Mesodermal cell (in vitro differentiated cells): Measurements from ENCODE around the gene SLC23A1.

Experiments
- H3K27ac ChIP-seq: 2 replicates; pipeline ENCODE4 v1.7.0; 2013; ENCODE audit warnings: mild to moderate bottlenecking, low read depth, low read length, moderate library complexity; ENCODE audit not compliant: severe bottlenecking
- H3K36me3 ChIP-seq: 2 replicates; pipeline ENCODE4 v1.7.1; 2013; ENCODE audit warnings: mild to moderate bottlenecking, low read length, moderate library complexity; ENCODE audit not compliant: control insufficient read depth, insufficient read depth
- H3K4me1 ChIP-seq: one replicate; pipeline ENCODE4 v1.7.1; 2013; ENCODE audit warnings: mild to moderate bottlenecking, low read length; ENCODE audit not compliant: insufficient read depth, control insufficient read depth, poor library complexity, severe bottlenecking
- H3K4me3 ChIP-seq: 2 replicates; pipeline ENCODE4 v1.7.0; 2013; ENCODE audit warnings: low read length, control low read depth, mild to moderate bottlenecking; ENCODE audit not compliant: insufficient read depth, poor library complexity, severe bottlenecking; ENCODE audit errors: extremely low read depth
- H3K9me3 ChIP-seq: 2 replicates; pipeline ENCODE4 v1.7.1; 2013; ENCODE audit warnings: mild to moderate bottlenecking, low read length, moderate library complexity; ENCODE audit not compliant: control insufficient read depth
- whole genome bisulfite sequencing, 2 experiments: methylation state at CpG; one replicate each; pipeline ENCODE4 v1.1.5; 2013; ENCODE audit warnings: missing lambda C conversion rate in 2 of 2; ENCODE audit not compliant: insufficient coverage in 2 of 2; 5-methylcytosine and 5-hydroxymethylcytosine counted together

Gene SLC23A1

GRCh38 chr5:139406963-139407362, 23.9 kb upstream of the SLC23A1 start:
- Histone ChIP-seq H3K36me3 (no peaks in the 10 kb centered on the region), H3K27ac (no peak overlapping the region), H3K4me3 (no peak overlapping the region), H3K4me1 (peaks cover 6% of the 10 kb centered on the region), H3K9me3 (no peaks in the 10 kb centered on the region)
- WGBS, 2 experiments: 92 to 100% methylated on average over 2 of the region's 2 CpGs

DNA sequence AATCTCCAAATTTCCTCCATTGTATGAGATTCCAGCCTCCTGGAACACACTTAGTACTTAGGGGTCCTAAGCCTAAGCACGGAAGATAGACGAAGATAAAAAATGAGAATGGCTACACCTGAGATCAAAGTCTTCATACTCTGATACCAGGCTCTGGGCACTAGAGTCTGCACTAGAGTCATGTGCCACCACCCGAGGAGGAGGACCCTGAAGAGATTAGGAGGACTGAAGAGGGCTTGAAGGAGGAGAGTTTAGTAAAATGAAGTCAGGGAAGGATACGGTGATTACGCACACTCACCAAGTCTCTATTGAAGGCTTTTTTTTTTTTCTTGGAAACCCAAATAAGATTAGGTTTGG, 21.4 kb upstream of the SLC23A1 start:
- Histone ChIP-seq H3K36me3 (peaks cover 15% of the 10 kb centered on the region), H3K9me3 (no peaks in the 10 kb centered on the region), H3K4me3 (peak overlapping the region; percentile 52), H3K27ac (peak overlapping the region; percentile 98), H3K4me1 (peaks cover 6% of the 10 kb centered on the region)
- WGBS, 2 experiments: 77 to 100% methylated on average over 4 to 5 of the region's 5 CpGs

DNA sequence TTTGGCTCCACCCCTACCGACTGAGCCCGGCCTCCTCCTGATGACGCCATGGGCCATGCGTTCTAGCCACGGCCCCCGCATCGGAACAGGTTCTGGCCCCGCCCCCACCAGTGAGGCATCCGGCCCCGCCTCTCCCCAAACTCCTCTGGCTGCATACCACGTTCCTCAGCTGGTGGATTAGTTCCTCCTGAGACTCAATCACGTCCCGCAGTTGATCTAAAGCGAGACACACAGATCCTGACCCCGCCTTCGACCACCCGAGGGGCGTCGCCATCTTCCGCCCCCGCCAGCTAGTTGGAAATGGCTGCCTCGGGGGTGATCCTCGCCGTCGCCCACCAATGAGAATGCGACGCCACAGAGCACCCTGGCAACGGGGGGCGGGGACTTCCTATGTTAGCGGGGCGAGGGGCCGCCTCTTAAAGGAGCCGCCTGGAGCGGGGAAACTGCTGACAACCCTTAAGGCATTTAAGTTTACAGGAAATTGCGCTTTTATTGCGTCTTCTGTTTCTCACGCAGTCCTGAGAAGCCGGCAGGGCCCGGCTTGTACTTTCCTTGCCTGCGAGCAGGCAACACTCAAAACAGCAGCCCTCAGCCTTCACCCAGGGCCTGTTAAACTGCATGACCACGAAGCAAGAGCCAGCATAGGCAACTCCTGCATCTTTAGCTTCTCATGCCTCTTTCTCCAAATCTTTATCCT, 20.8 kb upstream of the SLC23A1 start, which contains the start of gene SPATA24:
Gene SPATA24 (minus strand): TSS at position 303 of the 697 bp plus-strand sequence. CDS start 29 bp downstream, at position 274.
- 1 to 2% methylated on average over 38 to 40 of the region's 41 CpGs for WGBS, 2 experiments

GRCh38 chr5:139403418-139403786, 20.3 kb upstream of the SLC23A1 start:
- H3K36me3 ChIP-seq: peaks cover 15% of the 10 kb centered on the region
- H3K27ac ChIP-seq: peak overlapping the region; percentile 98
- H3K4me1 ChIP-seq: peaks cover 6% of the 10 kb centered on the region
- no peaks in the 10 kb centered on the region for H3K9me3 ChIP-seq
- H3K4me3 ChIP-seq: peak overlapping the region; percentile 52
- WGBS, 2 experiments: 40 to 53% methylated on average over 6 to 7 of the region's 7 CpGs

More for the DNA sequence above, 20.8 kb upstream of the SLC23A1 start, which contains the start of gene SPATA24:
- H3K9me3 ChIP-seq: no peaks in the 10 kb centered on the region
- H3K4me1 ChIP-seq: peaks cover 6% of the 10 kb centered on the region
- peaks cover 15% of the 10 kb centered on the region for H3K36me3 ChIP-seq
- peak within 1 kb of the TSS; percentile 98 for H3K27ac ChIP-seq
- peak within 1 kb of the TSS; percentile 52 for H3K4me3 ChIP-seq

GRCh38 chr5:139402561-139403158, 19.6 kb upstream of the SLC23A1 start:
- peak overlapping the region; percentile 52 for H3K4me3 ChIP-seq

DNA sequence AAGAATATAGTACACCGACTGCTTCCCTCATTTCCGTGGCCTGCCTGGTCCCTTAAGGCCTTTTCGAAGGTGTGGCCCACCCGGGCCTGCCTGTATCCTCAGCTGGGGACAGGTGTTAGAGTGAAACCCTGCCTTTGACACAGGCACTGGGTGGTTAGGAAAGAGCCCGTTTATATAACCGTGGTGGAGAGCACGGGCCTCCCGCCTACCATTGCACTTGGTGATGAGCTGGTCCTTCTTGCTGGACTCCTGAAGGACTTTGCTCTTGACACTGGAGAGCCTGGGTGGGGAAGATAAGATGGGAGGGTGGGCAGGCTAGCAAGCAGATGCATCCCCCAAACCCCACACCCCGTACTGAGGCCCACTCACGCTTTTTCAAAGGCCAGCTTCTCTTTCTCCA, 18.4 kb upstream of the SLC23A1 start:
- Histone ChIP-seq H3K36me3 (peaks cover 15% of the 10 kb centered on the region), H3K27ac (no peak overlapping the region), H3K4me3 (no peak overlapping the region), H3K4me1 (peaks cover 6% of the 10 kb centered on the region), H3K9me3 (no peaks in the 10 kb centered on the region)
- 92 to 99% methylated on average over 5 to 10 of the region's 10 CpGs for WGBS, 2 experiments

More at GRCh38 chr5:139402561-139403158, 19.6 kb upstream of the SLC23A1 start:
- Histone ChIP-seq H3K4me1 (peaks cover 6% of the 10 kb centered on the region), H3K36me3 (peaks cover 15% of the 10 kb centered on the region), H3K9me3 (no peaks in the 10 kb centered on the region), H3K27ac (peak overlapping the region; percentile 98)
- WGBS, 2 experiments: 74 to 82% methylated on average over 4 to 6 of the region's 7 CpGs

DNA sequence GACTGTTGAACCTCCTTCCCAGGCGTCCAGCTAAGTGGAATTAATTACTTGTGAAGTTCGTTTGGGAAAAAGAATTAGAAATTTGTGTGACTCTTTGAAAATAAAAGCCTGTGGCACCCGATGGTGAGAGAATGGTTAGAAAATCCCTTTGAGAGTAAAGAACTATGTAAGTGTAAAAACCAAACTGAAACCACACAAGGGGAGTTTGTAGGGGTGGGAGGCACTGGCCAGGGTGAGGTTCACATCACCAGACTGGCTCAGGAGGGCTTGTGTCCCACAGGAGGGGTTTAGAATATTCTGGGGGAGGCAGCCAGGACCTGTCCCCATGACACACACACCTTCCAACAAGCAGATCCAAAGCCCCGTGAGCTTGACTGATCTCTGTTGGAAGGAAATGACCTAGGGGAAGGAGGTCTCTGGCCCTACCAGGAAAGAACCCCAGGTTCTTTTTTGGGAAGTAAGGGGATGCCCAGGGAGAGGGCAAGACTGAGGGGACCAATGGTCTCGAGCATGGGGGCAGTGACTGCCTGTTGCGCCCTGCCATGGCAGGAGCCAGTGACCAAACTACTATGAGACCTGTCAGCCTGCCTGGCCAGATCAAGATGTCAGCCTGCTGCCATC, 16.5 kb upstream of the SLC23A1 start:
- Histone ChIP-seq H3K4me1 (peaks cover 5% of the 10 kb centered on the region), H3K36me3 (peaks cover 17% of the 10 kb centered on the region), H3K4me3 (no peak overlapping the region), H3K9me3 (no peaks in the 10 kb centered on the region), H3K27ac (no peak overlapping the region)
- 91 to 94% methylated on average over 5 of the region's 6 CpGs for WGBS, 2 experiments

GRCh38 chr5:139397921-139398320, 14.8 kb upstream of the SLC23A1 start:
- Histone ChIP-seq H3K36me3 (peaks cover 17% of the 10 kb centered on the region), H3K27ac (no peak overlapping the region), H3K4me1 (no peaks in the 10 kb centered on the region), H3K4me3 (no peak overlapping the region), H3K9me3 (no peaks in the 10 kb centered on the region)
- 89 to 95% methylated on average over 4 to 5 of the region's 6 CpGs for WGBS, 2 experiments

DNA sequence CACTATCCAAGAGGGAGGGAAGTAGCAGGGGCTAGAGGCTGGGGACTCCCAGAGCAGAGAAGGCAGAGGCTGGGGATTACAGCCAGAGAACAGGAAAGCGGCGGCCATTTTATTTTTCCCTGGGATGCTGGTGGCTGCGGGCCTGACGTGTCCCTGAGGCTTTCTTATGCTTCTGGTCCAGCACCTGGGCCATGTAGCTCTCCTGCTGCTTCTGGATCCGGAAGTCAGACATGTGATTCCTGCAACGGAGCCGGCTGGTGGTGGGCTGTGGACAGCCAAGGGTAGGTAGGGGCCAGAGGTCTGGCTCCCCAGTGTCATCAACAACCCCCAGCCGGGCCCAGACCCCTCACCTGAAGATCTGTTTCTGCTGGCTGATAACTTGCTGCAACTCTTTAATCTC, 13.6 kb upstream of the SLC23A1 start:
- no peak overlapping the region for H3K27ac ChIP-seq
- 85 to 92% methylated on average over 5 to 7 of the region's 8 CpGs for WGBS, 2 experiments
- peaks cover 17% of the 10 kb centered on the region for H3K36me3 ChIP-seq
- no peaks in the 10 kb centered on the region for H3K4me1 ChIP-seq
- H3K9me3 ChIP-seq: no peaks in the 10 kb centered on the region
- H3K4me3 ChIP-seq: no peak overlapping the region

DNA sequence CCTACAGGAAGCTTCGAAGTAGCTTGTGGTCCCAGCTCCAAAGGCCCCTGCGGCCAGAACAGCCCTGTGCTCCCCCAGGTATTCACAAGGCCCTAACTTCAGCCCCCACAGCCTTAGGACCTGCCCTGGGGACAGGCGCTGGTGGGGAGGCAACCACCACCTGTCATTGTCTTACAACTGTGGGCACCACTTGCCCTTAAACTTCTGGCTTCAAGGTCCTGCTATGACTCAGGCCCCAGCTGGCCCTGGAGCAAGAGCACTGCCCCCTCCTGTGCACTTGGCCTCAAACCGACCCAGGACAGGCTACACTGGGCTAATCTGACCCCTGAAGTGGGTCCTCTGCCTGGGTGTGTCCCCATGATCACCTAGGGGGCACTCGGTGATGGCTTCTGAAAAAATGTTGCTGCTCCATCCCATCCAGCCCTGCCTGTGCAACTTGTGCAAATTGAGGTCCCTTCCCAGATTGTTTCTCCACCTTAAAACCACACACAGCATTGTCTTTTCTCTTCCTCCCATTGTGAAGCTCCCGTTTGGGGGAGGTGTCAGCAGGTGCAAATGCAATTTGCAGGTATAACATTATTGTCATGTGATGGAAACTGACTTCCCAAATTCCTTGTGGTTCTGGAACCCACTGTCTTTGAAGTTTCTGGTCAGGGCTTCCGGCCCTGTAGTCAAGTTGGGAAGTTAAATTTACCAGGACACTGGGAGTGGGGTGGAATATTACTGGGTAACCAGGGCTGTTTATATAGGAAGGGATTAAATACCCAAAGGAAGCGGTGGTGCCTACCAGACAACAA, 12.9 kb upstream of the SLC23A1 start:
- Histone ChIP-seq H3K36me3 (peaks cover 17% of the 10 kb centered on the region), H3K9me3 (no peaks in the 10 kb centered on the region), H3K27ac (no peak overlapping the region), H3K4me3 (no peak overlapping the region), H3K4me1 (no peaks in the 10 kb centered on the region)
- 78 to 85% methylated on average over 5 of the region's 8 CpGs for WGBS, 2 experiments
